Measurements from ENCODE around the gene RBP3.
A peak's percentile ranks its signal among the peaks of the same experiment; 100 is the strongest.

The RBP3 gene

GRCh38 chr10:47319784-47320183, 28.4 kb upstream of the RBP3 start:
- DNase-seq = peak; percentile 27

- no peak for DNase-seq
These were observed 27.4 kb upstream of the RBP3 start for GRCh38 chr10:47320812-47321211.

GRCh38 chr10:47321521-47322195, 26.5 kb upstream of the RBP3 start:
- DNase-seq = peak; percentile 40

DNA sequence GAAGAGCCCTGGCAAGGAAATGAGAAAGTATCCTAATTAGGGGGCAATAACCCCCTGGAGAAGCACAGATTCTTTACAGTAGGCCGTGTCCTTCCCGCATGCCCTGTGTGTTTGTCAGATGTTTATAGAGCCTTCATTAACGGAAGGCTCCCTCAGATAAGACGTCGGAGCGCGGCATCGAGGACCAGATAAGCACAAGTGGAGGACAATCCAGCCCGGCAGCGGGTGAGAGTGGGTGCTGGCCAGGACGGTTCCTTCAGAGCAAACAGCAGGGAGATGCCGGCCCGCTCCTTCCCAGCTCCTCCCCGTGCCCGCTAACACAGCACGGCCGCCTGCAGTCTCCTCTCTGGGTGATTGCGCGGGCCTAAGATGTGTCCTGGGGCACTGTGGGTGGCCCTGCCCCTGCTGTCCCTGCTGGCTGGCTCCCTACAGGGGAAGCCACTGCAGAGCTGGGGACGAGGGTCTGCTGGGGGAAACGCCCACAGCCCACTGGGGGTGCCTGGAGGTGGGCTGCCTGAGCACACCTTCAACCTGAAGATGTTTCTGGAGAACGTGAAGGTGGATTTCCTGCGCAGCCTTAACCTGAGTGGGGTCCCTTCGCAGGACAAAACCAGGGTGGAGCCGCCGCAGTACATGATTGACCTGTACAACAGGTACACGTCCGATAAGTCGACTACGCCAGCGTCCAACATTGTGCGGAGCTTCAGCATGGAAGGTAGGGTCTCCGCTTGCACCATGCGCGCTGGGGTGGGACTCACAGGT, 25.7 kb upstream of the RBP3 start, which contains the start of gene GDF2:
Gene GDF2, plus strand, starts transcription at position 155 of the 762 bp plus-strand sequence. Its CDS starts 215 bp downstream, at position 370.
- peak; percentile 48 for DNase-seq

- no peak for DNase-seq
These were observed 25.1 kb upstream of the RBP3 start for GRCh38 chr10:47323087-47323486.

DNA sequence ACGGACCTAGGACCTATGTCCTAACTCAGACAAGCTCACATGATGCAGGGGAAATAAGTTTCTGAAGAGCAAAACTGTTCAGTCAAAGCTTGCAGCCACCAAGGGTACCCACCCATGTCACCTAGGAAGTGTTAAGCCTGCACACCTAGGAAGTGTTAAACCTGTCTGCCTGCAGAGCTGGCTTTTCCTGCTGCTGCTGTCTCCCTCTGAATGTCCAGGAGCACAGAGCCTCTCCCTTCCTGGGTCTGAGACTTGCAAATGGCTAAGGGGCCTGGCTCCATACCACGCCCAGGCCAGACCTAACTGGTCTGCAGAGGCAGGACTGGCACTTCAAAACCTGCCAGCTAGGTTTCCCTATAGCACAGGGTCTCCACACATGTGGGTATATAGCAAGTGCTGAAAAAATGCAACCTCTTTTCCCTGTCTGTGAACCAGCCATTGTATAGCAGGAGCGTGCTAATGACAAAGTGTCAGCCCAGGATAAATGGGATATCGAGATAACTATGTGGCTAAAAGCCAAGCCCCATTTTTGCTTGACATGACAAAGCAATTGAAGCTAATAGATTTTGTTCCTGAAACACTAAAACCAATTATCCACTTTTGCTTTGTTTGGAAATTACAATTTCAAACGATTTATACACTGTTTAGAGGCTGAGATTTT, 24.4 kb upstream of the RBP3 start:
- peak; percentile 58 for DNase-seq

DNA sequence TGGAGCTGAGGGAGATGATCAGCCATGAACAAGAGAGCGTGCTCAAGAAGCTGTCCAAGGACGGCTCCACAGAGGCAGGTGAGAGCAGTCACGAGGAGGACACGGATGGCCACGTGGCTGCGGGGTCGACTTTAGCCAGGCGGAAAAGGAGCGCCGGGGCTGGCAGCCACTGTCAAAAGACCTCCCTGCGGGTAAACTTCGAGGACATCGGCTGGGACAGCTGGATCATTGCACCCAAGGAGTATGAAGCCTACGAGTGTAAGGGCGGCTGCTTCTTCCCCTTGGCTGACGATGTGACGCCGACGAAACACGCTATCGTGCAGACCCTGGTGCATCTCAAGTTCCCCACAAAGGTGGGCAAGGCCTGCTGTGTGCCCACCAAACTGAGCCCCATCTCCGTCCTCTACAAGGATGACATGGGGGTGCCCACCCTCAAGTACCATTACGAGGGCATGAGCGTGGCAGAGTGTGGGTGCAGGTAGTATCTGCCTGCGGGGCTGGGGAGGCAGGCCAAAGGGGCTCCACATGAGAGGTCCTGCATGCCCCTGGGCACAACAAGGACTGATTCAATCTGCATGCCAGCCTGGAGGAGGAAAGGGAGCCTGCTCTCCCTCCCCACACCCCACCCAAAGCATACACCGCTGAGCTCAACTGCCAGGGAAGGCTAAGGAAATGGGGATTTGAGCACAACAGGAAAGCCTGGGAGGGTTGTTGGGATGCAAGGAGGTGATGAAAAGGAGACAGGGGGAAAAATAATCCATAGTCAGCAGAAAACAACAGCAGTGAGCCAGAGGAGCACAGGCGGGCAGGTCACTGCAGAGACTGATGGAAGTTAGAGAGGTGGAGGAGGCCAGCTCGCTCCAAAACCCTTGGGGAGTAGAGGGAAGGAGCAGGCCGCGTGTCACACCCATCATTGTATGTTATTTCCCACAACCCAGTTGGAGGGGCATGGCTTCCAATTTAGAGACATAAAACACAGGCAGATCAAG, 22.6 kb upstream of the RBP3 start:
- DNase-seq = peak; percentile 40

GRCh38 chr10:47326306-47326926, 21.7 kb upstream of the RBP3 start:
- DNase-seq = peak; percentile 43

DNA sequence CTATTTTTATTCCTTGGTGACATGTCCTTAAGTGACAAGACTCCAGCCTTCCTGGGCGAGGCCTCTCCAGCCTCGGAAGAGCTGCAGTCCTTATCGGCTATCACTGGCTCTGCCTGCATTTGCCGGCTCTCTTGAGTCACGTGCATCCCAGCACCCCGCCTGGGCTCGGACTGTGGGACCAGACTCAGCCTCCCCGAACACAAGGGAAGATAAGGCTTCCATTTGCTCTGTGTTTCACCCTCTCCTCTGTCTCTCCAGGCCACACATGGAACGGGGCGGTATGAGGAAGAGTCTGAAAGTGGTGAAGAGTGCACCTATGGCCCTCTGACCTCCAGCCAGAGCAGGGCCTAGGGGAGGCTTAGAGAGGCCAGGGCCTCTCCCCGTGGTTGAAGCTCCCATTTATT, 21.2 kb upstream of the RBP3 start:
- DNase-seq = no peak

- peak; percentile 37 for DNase-seq
These were observed 18.3 kb upstream of the RBP3 start for GRCh38 chr10:47329855-47330254.

DNA sequence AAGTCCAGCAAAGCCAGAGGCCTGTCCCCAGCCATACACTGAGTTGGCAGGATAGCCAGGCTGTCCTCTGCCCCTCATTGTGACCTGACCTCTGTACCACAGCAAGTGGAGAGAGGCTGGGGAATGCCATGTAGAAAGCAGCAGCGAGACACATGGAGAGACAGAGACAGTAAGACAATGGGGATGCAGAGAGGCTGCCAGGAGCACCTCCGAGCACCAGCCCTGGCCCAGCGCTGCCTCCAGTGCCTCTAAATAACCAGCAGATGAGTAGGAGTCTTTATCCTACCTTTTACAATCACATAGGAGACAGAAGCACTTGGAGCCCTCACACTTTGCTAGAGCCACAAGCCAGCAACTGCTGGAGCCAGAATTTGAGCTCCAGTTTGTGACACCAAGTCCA, 17.8 kb upstream of the RBP3 start:
- peak; percentile 49 for DNase-seq

- peak; percentile 40 for DNase-seq
These were observed 17.4 kb upstream of the RBP3 start for GRCh38 chr10:47330804-47331203.

DNA sequence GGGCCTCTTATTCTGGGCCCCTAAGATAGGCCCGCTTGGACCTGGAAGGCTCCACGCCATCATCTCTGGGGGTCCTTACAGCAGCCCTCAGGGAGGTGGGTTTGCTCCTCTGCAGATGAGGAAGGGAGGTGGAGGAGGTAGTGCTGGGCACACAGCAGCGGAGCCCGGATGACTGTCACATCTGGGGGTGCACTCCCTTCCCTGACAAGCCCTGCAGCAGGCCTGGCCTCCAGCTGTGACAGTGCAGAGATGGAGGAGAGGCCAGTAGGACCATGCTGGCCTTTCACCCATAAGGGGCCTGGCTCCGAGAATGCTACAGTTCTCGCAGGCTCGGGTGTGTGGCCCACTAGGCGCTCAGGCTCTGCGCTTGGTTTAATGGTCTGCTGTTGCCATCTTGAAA, 16.7 kb upstream of the RBP3 start:
- peak; percentile 44 for DNase-seq

DNA sequence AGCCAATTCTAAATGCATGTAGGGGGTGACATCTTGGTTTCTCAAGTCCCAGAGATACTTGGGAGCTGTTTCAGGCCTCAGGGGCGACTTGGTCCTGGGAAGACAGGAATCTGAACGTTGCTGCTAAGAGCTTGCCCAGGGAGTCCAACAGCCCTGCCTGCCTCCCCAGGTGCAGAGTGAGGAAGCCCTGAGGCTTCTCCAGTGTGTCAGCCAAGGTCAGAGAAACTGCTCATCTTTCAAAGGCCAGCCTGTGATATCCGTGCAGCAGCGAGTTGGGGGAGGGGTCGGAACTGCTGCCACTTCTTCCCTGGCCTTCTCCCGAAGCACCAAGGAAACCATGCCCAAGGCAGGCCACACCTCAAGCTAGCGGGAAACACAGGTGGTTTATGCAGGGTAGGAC, 16.2 kb upstream of the RBP3 start:
- peak; percentile 53 for DNase-seq

GRCh38 chr10:47332371-47332770, 15.8 kb upstream of the RBP3 start:
- DNase-seq = peak; percentile 24

- peak; percentile 14 for DNase-seq
These were observed 15.2 kb upstream of the RBP3 start for GRCh38 chr10:47332946-47333345.

DNA sequence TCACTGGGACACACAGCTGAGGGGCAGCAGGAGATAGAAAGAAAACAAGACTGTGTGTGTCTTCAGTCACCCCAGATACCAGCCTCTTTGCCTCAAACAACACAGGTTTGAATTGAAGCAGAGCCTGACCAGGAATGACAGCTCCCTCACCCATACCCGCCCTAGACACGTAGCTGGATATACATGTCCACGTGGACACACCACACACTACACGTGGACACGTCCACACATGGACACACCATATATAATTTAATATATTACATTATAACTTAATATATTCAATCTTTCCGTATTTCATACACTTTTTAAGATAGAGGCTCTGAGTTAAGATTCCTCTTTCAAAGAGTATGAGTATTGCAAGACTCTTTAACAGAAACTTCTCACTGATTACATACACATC, 14.6 kb upstream of the RBP3 start:
- DNase-seq = peak; percentile 10

GRCh38 chr10:47334466-47335295, 13.5 kb upstream of the RBP3 start:
- DNase-seq = peak; percentile 32

DNA sequence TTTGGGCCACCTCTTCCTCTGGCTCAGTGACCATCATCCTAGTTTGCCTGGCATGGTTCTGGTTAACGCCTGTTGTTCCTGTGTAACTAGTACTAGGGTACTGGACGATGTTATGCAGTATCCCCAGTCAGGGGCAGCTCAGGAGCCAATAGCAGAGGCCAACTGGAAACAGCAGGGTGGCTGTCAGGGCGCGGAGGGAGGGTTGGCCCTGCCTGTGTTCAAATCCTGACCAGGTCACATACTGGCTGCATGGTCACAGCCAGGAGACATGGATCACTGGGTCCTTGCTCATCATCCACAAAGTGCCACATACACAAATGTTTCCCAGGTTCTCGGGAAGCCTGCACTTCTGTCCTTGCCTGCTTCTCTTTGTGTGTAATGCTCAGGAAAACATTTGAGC, 12.3 kb upstream of the RBP3 start:
- DNase-seq = peak; percentile 28

- peak; percentile 37 for DNase-seq
These were observed 11.6 kb upstream of the RBP3 start for GRCh38 chr10:47336387-47337134.
